ENCODE results near the gene UBTD1.
"Not testable (repeated sequence)": the region's sequence is repeated elsewhere in the genome, so short reads cannot be mapped to it uniquely, and the experiment has no call there.

The UBTD1 gene

DNA sequence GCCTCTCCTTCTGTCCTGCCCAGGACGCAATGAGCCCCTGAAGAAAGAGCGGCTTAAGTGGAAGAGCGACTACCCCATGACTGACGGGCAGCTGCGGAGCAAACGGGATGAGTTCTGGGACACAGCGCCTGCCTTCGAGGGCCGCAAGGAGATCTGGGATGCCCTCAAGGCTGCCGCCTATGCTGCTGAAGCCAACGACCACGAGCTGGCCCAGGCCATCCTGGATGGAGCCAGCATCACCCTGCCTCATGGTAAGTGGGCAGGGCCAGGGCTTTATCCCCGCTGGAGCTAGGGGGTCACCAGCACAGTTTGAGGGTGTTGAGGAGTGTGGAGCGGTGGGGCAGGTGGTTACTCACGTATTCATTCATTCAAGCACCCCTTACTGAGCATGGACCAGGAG, 69.2 kb downstream of the UBTD1 start:
- no peak for DNase-seq

DNA sequence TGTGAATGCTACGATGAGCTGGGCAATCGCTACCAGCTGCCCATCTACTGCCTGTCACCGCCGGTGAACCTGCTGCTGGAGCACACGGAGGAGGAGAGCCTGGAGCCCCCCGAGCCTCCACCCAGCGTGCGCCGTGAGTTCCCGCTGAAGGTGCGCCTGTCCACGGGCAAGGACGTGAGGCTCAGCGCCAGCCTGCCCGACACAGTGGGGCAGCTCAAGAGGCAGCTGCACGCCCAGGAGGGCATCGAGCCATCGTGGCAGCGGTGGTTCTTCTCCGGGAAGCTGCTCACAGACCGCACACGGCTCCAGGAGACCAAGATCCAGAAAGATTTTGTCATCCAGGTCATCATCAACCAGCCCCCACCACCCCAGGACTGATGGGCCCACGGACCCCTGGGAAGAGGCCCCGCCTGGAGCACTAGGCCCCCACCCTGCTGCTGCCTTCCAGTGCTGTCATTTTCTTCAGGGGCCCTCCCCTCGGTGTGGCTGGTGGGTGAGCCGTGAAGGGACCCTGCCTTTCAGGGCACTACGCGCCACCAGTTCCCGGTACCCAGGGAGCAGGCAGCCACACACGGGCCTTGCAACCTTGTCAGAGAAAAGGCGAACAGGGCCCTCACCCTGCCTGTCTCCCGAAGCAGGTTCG, 71.5 kb downstream of the UBTD1 start:
- DNase-seq: no peak

DNA sequence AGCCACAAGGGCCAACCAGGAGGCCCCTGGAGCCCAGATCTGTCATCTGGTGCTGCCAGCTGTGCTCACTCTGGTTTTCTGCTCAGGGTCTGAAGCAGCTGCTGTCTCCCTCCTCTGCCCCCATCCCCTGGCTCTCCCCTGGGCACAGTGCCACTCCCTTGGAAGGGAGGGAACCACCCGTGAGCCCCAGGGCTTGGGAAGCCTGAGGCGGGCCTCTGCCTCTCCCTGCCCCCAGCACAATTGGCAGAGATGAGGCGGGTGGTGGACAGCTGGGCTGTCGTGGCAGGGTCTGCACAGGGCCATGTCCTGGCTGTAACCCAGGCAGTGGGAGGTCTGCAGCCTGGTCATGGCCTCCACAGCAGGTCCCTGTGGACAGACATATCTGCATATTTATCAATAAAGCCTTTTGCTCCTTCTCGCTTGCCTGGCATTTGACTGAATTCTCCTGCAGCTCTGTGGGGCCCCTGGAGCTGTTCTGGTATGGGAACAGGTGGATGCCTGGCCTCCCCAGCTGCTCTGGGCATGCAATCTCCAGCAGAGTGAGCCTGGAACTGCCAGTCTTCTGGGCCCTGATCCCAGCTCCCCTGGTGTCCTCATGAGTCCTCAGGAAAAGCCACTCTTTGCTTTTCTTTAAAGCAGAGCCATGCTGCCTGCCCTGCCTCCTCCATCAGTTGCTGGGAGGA, 72.2 kb downstream of the UBTD1 start:
- no peak for DNase-seq

DNA sequence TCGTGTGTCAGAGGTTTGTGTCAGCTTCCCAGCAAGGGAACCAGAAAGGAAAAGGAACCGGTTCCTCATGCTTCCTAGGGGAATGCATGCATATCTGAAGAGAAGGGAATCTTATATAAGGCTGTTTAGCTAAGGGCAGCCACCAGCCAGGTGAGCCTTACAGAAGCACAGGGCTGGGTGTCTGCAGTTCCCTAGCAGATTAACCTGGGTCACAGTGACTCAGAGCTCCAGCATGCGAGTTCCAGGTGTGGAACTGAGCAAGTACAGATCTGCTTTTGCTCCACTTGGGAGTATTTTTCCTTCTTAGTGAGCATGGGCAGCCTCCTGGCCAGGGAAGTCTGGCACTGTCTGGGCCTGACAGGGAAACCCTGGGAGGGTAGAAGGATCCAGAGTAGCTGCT, 72.9 kb downstream of the UBTD1 start:
- DNase-seq: no peak

DNA sequence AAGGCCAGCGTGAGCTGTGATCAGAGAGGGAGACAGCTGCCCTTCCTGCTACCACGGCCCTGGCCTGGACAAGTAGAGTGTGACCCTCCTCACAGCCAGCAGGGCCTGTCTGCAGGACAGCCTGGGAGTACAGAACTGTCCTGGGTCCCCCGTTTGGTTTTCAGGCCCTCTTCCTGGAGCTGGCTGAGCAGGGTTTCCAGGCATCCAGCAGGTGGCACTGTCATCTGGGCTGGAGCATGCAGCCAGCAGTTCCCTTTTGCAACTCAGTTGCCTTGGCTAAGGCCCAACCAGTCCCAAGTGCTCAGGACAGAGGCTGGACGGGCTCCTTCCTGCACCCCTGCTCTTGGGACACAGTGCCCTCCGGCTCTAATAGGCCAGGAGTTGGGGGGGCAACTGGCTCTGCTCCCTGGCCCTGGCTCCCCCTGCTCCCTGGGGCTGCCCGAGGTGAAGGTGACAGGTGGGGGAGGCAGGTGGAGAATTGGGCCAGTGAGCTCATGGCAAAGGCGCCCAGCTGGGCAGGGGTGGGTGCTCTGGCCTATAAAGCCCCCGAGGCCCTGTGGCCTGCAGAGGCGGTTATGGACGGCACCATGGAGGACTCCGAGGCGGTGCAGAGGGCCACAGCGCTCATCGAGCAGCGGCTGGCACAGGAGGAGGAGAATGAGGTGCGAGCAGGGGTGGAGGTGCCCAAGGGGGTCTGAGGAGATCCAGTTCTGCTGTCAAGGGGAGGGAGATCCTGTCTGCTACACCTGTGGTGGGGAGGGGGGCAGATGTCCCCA, 73.7 kb downstream of the UBTD1 start, which contains the start of gene ANKRD2:
ANKRD2 (plus strand) TSS at position 566 of the 776 bp plus-strand sequence; CDS start at position 576, 10 bp downstream.
- DNase-seq: peak; percentile 70

DNA sequence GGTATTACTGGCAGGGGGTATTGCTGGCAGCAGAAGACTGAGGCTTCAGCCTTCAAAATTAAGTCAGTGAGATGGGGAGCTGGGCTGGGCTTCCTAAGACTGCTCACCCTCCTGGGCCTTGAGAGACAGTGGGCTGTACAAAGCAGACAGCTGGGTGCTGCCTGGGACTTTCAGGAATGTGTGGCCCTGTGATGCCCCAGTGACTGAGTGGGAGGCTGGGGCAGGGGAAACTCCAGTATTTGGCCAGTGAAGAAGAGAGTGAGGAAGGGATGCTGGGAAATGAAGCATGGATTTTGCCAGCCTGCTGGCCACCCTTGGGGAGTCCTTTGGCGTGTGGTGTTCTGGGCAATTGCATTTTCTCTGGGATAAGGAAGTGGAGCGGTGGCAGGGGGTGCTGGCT, 74.3 kb downstream of the UBTD1 start:
- peak; percentile 40 for DNase-seq

DNA sequence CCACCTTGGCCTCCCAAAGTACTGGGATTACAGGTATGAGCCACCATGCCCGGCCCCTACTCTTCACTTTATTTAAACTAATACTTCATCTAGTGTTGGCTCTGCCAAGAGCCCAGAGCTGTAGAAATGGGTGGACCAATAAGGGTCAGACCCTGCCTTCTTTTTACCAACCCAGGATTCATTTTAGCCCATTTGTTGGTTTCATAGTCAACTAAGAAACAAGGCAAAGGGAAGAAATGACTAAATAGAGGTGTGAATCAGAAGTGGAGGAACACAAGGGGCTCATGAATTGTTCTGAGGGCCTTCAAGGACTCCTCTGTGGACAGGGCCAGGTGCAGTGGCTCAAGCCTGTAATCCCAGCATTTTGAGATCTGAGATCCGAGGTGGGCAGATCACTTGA, 74.9 kb downstream of the UBTD1 start:
- DNase-seq: no peak

DNA sequence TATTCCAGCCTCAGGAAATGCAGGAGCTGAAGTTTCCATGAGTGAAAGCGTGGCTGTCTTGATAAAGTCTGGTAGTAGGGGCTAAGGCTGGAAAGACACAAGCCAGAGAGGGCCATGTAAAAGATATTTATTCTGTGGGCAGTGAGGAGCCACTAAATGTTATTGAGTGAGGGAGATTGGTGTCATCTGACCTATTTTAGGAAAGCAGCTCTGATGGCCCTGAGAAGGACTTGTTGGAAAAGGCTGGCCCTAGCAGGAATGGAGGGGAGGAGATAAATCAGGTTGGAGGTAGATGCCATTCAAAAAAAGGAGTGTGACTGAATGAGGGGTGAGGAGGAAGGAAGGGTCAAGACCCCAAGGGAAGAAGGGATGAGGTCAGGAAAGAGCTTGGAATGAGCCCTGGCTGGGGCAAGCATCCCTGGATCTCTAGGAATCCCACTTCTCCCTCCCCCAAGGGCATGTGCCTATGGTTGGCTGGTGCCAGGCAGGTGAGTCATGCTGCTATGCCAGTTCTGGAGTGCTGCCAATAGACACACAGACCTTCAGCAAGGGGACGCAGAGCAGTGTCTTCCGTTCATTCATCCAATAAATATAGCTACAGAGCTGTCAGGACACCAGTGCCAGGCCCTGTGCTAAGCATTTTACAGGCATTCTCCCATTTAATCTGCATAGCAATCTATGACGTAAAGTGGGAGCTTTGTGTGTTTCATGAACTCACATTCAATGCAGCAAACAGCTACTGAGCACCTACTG, 75.8 kb downstream of the UBTD1 start:
- DNase-seq: no peak

DNA sequence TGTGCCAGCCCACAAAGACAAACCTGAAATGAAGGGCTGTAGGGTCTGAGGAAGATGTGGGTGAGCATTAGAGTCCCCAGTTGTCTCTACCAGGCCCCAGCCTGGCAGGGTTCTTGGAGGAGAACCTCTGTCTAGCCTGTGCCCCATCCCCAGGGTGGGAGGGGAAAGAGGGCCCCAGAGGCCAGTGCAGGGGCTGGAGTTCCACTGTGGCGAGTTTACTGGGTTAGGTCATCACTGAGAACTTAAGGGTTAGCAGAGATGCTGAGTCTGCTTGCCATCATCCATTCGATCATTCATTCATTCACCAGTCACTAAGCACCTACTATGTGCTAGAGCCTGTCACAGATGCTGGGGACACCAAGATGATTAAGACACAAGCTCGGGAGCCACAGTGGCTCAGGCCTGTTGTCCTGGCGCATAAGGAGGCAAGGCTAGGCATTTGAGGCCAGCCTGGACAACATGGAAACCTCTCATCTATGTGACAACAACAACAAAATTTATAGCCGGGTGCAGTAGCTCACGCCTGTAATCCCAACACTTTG, 76.5 kb downstream of the UBTD1 start:
- DNase-seq: no peak

DNA sequence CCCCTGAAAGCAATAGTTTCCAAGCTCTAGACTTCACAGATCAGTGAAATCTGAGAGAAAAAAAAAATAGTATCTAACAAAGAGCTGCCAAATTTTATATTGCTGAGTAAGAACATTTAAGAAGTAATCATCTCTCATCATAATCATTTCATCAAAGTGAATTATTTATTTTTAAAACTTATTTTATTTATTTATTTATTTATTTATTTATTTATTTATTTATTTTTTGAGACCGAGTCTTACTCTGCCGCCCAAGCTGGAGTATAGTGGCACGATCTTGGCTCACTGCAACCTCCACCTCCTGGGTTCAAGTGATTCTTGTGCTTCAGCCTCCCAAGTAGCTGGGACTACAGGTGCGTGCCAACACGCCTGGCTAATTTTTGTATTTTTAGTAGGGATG, 77.8 kb downstream of the UBTD1 start:
- not testable (repeated sequence) for DNase-seq

DNA sequence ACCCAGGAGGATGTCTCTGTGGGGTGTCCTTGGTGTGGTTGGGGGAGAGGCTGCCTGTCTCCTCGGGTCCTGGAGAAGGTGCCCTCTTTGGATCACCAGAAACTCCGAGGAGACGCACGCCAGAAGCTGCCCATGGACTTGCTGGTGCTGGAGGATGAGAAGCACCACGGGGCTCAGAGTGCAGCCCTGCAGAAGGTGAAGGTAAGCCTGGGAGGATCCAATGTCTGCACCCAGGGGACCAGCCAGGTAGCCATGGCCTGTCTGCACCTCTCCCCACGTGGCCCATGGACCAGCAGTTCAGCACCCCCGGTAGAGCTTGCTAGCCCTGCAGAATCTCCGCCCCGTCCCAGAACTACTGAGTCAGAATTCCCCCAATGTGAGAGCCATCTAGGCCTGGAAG, 79.0 kb downstream of the UBTD1 start:
- DNase-seq: no peak

DNA sequence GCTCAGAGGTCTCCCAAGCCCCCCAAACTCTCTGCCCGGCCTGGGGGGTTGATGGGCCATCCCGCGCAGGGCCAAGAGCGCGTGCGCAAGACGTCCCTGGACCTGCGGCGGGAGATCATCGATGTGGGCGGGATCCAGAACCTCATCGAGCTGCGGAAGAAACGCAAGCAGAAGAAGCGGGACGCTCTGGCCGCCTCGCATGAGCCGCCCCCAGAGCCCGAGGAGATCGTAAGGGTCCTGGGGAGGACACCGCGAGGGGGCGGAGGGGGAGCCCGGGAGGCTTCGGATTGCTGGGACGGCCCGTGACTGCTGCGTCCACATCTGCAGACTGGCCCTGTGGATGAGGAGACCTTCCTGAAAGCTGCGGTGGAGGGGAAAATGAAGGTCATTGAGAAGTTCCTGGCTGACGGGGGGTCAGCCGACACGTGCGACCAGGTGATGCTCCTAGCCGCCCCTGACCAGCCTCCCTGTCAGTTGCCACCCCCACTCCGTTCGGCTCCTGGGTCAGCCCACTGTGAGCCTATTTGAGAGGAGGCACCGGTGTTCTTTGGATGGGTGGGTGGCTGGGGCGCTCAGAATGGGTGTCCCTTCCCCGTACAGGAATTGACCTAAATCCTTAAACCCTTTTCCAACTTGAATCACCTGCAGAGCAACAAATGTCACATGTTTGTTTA, 79.6 kb downstream of the UBTD1 start:
- DNase-seq: no peak

DNA sequence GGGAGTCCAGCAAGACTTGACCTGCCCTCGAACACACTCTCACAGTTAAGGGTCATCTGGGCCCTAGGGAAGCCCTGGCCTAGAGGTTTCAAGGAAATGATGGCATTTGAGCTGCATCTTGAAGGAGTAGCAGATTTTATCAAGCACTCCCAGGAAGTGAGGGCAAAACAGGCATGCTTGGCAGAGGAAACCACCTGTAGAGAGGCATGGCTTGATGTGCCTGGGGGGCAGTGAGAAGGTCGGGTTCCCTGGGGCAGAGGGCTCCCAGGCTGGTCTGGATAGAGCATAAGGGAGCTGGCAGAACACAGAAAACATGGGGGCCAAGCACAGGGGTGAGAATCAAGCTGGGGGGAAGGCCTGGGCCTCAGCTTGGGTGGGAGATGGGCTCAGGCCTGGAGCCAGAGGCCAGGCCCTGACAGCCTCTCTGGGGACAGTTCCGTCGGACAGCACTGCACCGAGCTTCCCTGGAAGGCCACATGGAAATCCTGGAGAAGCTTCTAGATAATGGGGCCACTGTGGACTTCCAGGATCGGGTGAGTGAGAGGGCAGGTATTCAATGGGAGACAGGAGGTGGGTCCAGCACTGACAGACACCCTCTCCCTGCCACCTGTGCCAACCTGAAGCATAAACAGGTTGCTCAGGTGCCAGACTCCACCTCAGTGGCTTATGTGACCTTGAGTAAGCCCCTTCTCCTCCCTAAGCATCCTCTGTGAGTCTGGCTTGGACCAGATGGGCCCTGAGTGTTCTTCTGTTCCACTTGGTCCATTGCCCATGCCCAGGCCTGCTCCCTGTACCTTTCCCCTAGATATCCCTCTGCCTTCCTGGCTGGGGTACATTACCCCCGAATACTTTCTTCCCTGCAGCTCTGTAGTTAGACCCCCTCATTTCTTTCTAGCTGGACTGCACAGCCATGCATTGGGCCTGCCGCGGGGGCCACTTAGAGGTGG, 82.0 kb downstream of the UBTD1 start:
- no peak for DNase-seq

DNA sequence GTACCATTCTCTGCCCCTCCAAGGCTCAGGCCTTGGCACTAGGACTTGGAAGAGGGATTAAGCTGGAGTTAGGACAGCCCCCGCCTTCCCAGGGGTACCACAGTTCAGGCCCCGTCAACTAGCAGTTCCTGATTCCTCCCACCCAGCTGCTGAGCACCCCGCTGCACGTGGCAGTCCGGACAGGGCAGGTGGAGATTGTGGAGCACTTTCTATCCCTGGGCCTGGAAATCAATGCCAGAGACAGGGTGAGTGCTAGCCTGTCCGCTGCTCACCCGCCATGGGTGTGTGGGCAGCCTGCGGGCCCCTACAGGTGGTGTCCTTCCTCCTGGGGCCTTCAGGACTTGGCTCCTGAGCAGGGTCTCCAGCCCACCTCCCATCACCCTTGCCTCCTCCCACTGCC, 83.4 kb downstream of the UBTD1 start:
- no peak for DNase-seq

DNA sequence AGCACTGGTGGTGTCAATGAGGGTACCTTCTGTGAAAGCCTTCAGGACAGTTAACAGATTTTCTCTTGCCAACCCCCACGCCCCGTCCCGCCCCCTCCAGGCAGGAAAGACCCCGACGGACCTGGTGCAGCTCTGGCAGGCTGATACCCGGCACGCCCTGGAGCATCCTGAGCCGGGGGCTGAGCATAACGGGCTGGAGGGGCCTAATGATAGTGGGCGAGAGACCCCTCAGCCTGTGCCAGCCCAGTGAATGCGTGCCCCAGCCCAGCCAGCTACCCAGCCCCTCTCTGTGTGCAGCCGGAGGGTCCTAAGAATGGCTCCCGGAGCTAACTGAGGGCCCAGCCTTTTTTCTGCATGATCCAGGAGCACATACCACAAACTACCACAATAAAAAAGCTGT, 84.8 kb downstream of the UBTD1 start:
- DNase-seq: no peak

DNA sequence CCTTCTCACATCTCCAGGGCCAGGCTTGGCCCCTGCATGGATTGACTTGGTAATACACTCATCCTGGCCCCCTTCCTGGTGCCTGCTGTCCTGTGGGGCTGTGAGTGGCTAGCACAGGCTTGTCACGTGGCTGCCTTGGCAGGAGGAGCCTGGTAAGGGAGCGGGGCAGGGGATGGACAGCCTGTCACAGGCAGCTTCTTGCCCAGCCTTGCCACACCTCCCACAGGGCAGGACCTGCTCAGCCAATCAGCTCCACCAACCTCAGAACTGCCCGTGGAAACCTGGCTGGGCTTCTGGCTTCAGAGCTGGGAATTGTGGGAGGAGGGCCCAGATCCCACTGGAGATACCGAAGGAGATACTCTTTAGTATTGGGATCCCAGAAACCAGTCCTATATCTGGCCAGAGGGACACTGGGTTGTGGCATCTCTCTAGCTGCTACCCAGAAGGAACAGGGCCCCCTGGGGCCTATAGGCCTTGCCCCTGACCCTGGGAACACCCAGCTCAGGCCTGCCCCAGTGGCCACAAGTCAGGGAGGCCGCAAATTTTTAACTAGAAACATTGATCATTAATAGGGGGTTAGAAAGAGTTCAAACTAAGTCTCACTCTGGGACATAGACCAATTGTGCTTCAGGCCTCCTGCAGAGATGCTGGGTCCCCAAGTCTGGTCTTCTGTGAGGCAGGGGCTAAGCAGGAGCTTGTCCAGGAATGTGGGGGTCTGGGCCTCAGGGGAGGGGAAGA, 85.5 kb downstream of the UBTD1 start, which contains the start of gene HOGA1:
HOGA1 (plus strand) TSS at position 330 of the 738 bp plus-strand sequence; CDS start at position 645, 315 bp downstream.
- DNase-seq: no peak

DNA sequence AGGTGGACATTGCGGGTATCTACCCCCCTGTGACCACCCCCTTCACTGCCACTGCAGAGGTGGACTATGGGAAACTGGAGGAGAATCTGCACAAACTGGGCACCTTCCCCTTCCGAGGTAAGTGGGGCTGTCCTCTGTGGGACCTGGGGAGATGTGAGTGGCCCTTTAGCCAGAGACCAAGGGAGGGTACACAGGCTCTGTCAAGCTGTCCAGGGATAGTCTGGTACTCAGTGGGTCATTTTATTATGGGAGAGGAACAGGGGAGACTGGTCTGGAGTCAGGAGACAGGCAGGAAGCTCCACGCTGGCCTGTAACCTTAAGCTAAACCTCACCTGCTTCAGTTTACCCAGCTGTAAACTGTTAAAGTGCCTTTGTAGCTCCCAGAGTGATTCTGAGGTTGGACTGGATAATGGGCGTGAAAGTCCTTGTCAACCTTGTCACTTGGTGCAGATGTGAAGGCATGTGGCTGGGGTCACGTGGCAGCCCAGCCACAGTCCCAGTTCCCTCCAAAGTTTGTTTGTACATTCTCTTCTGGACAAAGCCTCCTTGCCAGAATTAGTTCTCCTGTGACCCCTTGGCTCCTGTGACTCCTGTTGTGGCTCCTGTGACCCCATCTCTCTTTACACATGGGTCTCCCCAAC, 86.2 kb downstream of the UBTD1 start:
- no peak for DNase-seq

DNA sequence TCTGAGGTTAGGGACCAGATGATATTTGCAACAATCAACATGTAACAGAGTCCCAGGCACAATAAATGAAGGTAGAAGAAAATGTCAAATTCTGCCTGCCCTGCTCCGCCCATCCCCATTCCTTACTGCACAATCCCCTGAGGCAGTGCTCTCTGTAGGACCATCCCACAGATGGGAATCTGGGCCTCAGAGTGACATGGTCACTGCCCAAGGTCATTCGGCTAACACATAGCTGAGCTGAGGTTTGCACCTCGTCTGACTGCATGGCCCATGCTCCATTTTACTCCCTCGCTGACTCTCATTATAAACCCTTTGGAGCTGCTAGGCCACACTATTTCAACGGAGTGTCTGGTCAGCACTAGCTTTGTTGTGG, 86.7 kb downstream of the UBTD1 start:
- no peak for DNase-seq

DNA sequence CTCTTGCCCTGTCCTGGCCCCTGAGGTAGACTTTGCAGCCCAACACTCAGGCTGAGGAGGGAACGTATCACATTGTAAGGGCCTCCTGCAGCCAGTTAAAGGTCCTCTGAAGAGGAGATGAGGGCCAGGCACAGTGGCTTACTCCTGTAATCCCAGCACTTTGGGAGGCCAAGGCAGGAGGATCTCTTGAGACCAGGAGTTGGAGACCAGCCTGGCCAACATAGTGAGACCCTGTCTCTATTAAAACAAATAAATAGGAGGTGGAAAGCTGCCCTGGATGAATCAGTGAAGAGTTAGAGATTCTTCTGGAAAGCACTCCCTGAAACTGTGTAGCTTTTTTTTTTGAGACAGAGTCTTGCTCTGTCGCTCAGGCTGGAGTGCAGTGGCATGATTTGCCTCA, 88.5 kb downstream of the UBTD1 start:
- DNase-seq: no peak

DNA sequence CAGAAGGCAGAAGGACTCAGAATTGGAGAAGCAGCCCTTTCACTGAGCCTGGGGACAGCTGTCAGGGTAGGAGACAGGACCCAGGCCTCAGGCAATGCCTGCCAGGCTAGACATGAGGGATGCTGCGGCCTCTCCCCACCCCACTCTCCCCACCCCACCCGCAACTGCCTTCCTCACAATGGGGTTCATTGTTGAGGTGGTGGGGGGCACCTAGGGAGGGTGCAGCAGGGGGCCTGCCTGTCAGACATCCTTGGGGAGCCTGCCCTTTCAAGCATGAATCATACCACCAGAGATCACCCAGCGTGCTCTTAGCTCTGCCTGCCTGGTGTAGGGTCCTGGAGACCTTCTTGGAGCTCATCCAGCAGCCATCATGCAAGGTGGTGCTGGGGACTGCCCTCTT, 90.8 kb downstream of the UBTD1 start, which contains the start of gene C10orf62:
C10orf62 (plus strand) TSS at position 243 of the 400 bp plus-strand sequence. CDS start 177 bp downstream, outside the sequence.
- DNase-seq: no peak

Measured in inflammatory macrophage treated with lipopolysaccharide for 4 hours (primary cell).